Fibroblast of lung (primary cell): Measurements from ENCODE around the gene METTL25.

Experiments used
- EZH2 ChIP-seq: IDR thresholded peaks from 2 replicates; pipeline ENCODE4 v1.5.1; 2012; ENCODE audit warnings: low read length, control low read depth, mild to moderate bottlenecking; ENCODE audit errors: missing control alignments
- TF ChIP-seq, protein P1 (sequence below), 2 donors: IDR thresholded peaks in 1 of 2; conservative IDR thresholded peaks in 1 of 2; 1 replicate in 1 of 2; 2 replicates in 1 of 2; pipeline ENCODE4 v1.5.1; 2011 to 2012; ENCODE audit warnings: low read length in 2 of 2, control low read depth in 1 of 2, inconsistent platforms in 1 of 2, low read depth in 1 of 2, mild to moderate bottlenecking in 1 of 2

DNA sequence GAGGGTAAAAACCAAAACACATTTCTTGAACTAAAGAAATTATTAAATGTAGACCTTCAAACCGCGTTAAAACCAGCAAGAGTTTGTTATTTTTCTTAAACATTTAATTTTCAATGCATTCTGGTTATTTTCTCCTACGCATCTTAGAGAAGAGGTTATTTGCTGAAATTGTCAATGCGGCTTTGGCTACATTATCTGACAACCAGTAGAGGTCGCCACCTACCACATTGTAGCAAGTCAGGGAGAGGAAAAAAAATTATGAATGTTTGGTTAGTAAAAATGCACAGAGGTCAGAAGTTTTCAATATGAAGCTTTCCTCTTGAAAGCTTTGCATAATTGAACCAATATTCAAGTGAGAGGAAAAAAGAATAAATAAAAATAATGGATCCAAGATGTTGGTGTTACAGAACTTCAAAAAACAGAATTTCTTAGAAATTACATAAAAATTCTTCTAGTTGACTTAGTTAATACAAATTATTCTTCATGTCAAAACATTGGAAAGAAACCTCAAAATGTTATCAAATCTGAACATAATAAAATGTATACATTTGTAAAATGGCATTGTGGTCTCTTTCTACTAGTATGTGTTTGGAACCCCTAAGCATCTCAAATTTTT is 168.9 kb downstream of the METTL25 start:
- TF ChIP-seq, protein P1, sequence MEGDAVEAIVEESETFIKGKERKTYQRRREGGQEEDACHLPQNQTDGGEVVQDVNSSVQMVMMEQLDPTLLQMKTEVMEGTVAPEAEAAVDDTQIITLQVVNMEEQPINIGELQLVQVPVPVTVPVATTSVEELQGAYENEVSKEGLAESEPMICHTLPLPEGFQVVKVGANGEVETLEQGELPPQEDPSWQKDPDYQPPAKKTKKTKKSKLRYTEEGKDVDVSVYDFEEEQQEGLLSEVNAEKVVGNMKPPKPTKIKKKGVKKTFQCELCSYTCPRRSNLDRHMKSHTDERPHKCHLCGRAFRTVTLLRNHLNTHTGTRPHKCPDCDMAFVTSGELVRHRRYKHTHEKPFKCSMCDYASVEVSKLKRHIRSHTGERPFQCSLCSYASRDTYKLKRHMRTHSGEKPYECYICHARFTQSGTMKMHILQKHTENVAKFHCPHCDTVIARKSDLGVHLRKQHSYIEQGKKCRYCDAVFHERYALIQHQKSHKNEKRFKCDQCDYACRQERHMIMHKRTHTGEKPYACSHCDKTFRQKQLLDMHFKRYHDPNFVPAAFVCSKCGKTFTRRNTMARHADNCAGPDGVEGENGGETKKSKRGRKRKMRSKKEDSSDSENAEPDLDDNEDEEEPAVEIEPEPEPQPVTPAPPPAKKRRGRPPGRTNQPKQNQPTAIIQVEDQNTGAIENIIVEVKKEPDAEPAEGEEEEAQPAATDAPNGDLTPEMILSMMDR (conservative IDR thresholded peaks at IDR 0.05 in 1 of 2, IDR thresholded peaks at IDR 0.05 in 1 of 2; ENCODE audit: low read depth in 1 of 2, low read length in 2 of 2), result peak; percentile 90 to 96
- TF ChIP-seq EZH2, result no peak
